Activated naive CD4-positive, alpha-beta T cell treated with anti-CD3 and anti-CD28 coated beads, Interleukin-2, amount 10 ng/mL, durations not matched to agents 7 days and 5 days (primary cell): ENCODE results near the gene DPYD.

Source experiments
- CTCF ChIA-PET: fragments of 350-600 bp; sonication (Branson Sonifier 250); formaldehyde crosslinking; loops from one replicate; lab custom pipeline; 2021; ENCODE audit warnings: antibody characterized with exemption; lab: Charles Lee
- DNase-seq: peaks from one replicate; pipeline ENCODE4 v3.0.0-alpha.2; 2020
- H3K27ac Mint-ChIP-seq: one replicate; pipeline ENCODE4 v1.8.0; 2021; ENCODE audit warnings: mild to moderate bottlenecking, moderate library complexity, mixed read lengths
- H3K27me3 Mint-ChIP-seq: one replicate; pipeline ENCODE4 v1.8.0; 2021; ENCODE audit warnings: mild to moderate bottlenecking, mixed read lengths
- H3K36me3 Mint-ChIP-seq: one replicate; pipeline ENCODE4 v1.8.0; 2021; ENCODE audit warnings: mixed read lengths
- H3K4me1 Mint-ChIP-seq: one replicate; pipeline ENCODE4 v1.8.0; 2021; ENCODE audit warnings: mixed read lengths
- H3K4me3 Mint-ChIP-seq: one replicate; pipeline ENCODE4 v1.8.0; 2021; ENCODE audit warnings: mild to moderate bottlenecking, moderate library complexity, mixed read lengths
- H3K9me3 Mint-ChIP-seq: one replicate; pipeline ENCODE4 v1.8.0; 2021; ENCODE audit warnings: mixed read lengths

Gene DPYD

DNA sequence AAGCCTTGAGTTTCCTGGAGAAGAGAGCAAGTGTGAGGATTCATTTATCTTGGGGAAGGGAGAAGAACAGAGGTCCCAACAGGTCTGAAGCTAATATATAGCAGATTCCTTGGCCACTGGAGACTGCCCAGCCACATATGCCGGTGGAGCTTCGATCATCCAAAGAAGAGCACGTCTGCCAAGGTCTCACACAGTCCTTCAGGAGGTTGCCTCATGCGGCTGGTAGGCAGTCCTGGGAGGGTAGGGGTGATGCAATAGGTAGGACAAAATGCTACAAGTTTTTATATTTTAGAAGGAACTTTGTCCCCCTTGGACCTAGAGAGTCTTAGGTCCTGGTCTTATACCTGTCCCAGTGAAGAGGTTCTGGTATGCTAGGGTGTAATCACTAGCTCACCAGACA, 582.5 kb downstream of the DPYD start:
- no peak overlapping the region for H3K27ac Mint-ChIP-seq
- H3K4me1 Mint-ChIP-seq, result no peaks in the 10 kb centered on the region
- H3K36me3 Mint-ChIP-seq, result peaks cover 6% of the 10 kb centered on the region
- no peaks in the 10 kb centered on the region for H3K9me3 Mint-ChIP-seq
- no peaks in the 10 kb centered on the region for H3K27me3 Mint-ChIP-seq
- no peak for DNase-seq
- CTCF ChIA-PET, result no interaction called here
- no peak overlapping the region for H3K4me3 Mint-ChIP-seq

DNA sequence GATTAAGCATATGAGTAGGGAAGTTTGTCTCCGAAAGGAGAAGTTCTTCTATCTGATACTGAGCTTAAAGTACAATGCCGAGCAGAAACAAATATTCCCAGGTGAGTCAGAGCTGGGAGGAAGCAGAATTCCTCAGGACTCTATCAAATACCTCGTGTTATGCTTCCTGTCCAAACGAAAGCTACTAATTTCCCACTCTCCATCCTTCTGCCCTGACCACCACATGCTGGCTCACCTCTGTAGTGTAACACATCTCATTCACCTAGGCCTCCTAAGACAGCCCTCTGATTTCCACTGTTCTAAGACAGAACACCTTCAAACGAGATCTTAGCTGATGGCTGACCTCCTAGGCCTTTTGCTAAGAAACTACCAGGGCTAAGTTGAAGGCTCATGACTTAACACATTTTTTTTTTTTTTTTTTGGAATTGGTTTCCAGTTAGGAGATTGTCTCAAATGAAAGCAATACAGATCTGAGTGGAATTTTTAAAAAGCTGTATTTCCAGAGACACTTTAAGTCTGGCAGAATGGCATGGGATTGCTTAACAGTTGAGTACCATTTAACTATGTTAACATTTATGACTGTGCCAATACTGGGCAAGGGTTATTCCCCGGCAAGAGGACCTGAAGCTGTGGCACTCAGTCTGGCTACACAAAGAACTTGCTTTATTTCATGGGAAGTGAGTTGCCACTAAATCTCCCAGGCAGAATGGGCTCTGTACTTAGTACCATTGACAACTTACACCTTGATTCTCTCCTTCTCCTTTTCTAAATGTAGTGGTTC, 583.4 kb downstream of the DPYD start:
- CTCF ChIA-PET, result no interaction called here
- Mint-ChIP-seq H3K4me1 (no peaks in the 10 kb centered on the region), H3K9me3 (no peaks in the 10 kb centered on the region), H3K36me3 (peaks cover 4% of the 10 kb centered on the region), H3K27me3 (no peaks in the 10 kb centered on the region), H3K4me3 (no peak overlapping the region), H3K27ac (no peak overlapping the region)
- no peak for DNase-seq

DNA sequence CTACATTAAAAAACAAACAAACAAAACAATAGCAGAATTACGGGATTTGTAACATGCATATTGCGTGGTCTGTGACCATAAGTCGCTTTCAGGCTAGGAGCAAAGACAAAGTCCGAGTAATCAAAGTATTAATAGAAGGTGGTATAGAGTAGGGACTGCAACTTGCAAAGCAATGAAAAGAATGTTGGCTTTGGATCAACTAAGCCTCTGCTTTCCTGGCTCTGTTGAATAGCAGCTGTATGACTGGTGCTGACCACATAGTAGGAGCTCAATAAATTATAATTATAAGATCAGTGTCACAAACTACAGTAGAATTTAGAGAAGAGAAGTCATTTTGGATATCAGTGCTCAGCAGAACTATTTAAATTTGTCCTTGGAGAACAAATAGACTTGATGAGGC, 586.4 kb downstream of the DPYD start:
- no peaks in the 10 kb centered on the region for H3K27me3 Mint-ChIP-seq
- no peaks in the 10 kb centered on the region for H3K9me3 Mint-ChIP-seq
- H3K27ac Mint-ChIP-seq, result no peak overlapping the region
- peaks cover 4% of the 10 kb centered on the region for H3K36me3 Mint-ChIP-seq
- no peaks in the 10 kb centered on the region for H3K4me1 Mint-ChIP-seq
- CTCF ChIA-PET, result no interaction called here
- no peak overlapping the region for H3K4me3 Mint-ChIP-seq
- no peak for DNase-seq

DNA sequence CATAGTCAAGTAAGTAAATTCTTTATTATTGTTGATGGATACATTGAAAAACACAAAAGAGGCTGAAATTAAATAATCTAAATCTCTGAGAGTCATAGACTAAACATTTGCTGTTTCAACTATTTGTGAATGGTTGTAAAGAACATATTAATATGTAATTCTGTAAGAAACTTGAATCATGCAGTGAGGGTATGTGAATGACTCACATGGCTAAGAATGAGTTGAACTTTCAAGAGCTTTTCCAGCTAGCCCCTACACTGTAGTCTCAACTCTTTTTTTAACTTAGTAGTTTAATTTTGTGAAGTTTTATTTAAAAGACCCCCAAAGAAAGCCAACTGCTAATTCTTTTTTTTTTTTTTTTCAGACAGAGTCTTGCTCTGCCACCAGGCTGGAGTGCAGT, 588.1 kb downstream of the DPYD start:
- Mint-ChIP-seq H3K4me1 (no peaks in the 10 kb centered on the region), H3K4me3 (no peak overlapping the region), H3K36me3 (no peaks in the 10 kb centered on the region), H3K27me3 (no peaks in the 10 kb centered on the region), H3K27ac (no peak overlapping the region), H3K9me3 (no peaks in the 10 kb centered on the region)
- CTCF ChIA-PET, result no interaction called here
- DNase-seq, result no peak

DNA sequence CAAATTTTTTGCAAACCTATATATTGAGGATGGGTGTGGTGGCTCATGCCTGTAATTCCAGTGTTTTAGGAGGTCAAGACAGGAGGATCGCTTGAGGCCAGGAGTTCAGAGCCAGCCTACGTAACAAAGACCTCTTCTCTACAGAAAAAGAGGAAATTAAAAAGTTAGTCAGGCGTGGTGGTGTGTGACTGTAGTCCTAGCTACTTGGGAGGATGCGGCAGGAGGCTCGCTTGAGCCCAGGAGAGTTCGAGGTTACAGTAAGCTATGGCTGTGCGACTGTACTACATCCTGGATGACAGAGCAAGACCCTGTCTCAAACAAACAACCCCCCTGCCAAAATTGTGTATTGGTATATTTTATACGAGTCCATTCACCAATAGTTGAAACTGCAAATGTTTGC, 589.7 kb downstream of the DPYD start:
- CTCF ChIA-PET, result no interaction called here
- Mint-ChIP-seq H3K4me3 (no peak overlapping the region), H3K27ac (no peak overlapping the region), H3K27me3 (no peaks in the 10 kb centered on the region), H3K9me3 (no peaks in the 10 kb centered on the region), H3K4me1 (no peaks in the 10 kb centered on the region), H3K36me3 (no peaks in the 10 kb centered on the region)
- no peak for DNase-seq

DNA sequence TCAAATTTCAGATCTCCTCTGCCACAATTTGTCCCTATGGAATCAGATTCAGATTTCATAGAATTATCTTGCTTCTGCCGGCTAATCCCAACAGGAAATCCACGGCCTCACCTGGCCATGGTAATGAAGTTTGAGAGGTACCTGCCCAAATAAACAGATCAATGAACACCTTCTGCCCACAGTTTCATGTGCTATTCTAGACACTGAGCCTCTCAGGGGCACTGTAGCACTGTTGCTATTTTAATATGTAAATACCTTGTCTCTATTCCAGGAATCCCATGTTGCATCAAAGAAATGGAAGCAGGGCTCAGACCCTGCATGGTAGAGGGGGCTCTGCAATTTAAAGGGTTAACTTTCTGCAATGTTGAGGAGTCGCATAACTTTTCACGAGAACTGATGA, 606.1 kb downstream of the DPYD start:
- Mint-ChIP-seq H3K4me1 (no peaks in the 10 kb centered on the region), H3K27ac (no peak overlapping the region), H3K4me3 (no peak overlapping the region), H3K9me3 (peaks cover 3% of the 10 kb centered on the region), H3K27me3 (no peaks in the 10 kb centered on the region), H3K36me3 (peaks cover 1% of the 10 kb centered on the region)
- DNase-seq, result no peak
- CTCF ChIA-PET, result interaction anchor here (0.7 kb wide), 1 partner anchor 182 kb away, joined by 4 read pairs; no protein-coding TSS in a partner anchor

DNA sequence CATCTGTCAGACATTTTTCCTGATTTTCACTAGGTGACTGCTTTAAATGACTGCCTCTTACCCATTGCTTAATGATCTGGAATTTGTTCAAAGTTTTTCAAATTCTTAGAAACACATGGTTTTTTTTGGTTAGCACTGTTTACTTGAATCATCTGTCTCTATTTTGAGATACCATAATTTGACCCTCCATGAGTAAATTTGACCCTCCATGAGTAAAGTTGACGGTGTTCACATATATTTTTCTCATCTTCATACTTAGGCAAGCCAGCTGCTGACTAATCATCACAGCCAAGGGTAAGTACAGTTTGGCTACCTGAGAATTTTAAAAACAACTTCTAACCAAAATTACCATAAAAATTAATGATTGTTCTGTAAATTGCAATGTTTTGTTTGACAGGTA, 612.7 kb downstream of the DPYD start:
- no peak overlapping the region for H3K27ac Mint-ChIP-seq
- CTCF ChIA-PET, result no interaction called here
- H3K9me3 Mint-ChIP-seq, result no peaks in the 10 kb centered on the region
- H3K4me1 Mint-ChIP-seq, result no peaks in the 10 kb centered on the region
- DNase-seq, result no peak
- H3K27me3 Mint-ChIP-seq, result no peaks in the 10 kb centered on the region
- no peak overlapping the region for H3K4me3 Mint-ChIP-seq
- peaks cover 10% of the 10 kb centered on the region for H3K36me3 Mint-ChIP-seq

DNA sequence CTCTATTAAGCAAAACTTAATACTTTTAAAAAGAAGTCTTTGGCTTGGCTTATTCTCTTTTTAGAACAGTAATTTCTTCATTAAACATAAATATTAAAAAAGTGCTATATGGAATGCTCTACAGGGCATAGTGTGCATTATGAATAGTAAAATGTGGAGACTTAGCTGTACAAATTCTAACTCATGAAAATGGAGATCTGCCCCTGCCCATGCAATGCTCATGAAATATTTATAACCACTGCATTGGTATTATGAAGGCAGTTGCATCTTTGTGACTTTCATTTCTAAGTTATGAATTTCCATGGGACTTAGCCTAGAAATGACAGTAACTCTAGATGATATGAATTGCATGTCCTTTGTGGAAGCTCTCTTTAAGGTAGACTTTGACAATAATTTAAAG, 613.3 kb downstream of the DPYD start:
- Mint-ChIP-seq H3K4me3 (no peak overlapping the region), H3K27me3 (no peaks in the 10 kb centered on the region), H3K4me1 (no peaks in the 10 kb centered on the region), H3K36me3 (peaks cover 10% of the 10 kb centered on the region), H3K27ac (no peak overlapping the region), H3K9me3 (no peaks in the 10 kb centered on the region)
- no peak for DNase-seq
- CTCF ChIA-PET, result no interaction called here

DNA sequence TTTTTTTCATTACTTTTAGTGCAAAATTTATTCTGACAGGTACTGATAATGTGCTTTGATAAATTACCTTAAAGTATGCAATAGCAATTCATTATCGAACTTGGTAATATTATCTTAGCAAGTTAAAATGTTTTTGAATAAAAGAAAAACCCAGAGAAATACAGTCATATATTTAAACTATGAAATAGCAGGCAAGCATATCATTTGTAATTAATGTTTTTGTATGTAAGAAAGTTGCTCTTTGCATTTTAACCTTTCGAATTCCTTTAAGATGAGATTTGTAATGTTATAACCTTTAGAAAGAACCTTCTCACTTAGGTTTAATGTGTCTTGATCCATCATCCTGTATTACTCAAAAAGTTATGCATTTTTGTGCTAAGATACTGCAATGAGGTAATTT, 613.7 kb downstream of the DPYD start:
- Mint-ChIP-seq H3K27ac (no peak overlapping the region), H3K27me3 (no peaks in the 10 kb centered on the region), H3K9me3 (no peaks in the 10 kb centered on the region), H3K4me1 (no peaks in the 10 kb centered on the region), H3K36me3 (peaks cover 10% of the 10 kb centered on the region), H3K4me3 (no peak overlapping the region)
- DNase-seq, result no peak
- CTCF ChIA-PET, result no interaction called here

DNA sequence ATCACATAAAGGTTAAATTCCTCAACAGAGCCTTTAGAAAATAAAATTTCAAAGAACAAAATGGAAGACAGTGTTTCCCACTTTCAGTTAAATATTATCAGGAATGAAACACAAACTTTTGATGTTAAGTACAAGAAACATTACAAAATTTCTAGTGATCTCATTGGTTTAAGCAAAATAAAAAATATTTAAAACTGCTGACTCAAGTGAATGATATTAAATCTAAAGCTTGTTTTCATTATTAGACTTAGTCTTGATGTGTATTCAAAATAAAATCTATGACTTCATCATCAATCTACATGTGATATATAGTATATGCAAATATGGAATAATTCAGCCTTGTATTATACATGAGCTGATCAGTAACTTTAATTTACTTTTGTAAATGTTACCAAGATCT, 614.3 kb downstream of the DPYD start:
- DNase-seq, result no peak
- H3K4me3 Mint-ChIP-seq, result no peak overlapping the region
- CTCF ChIA-PET, result no interaction called here
- H3K36me3 Mint-ChIP-seq, result peaks cover 13% of the 10 kb centered on the region
- no peaks in the 10 kb centered on the region for H3K27me3 Mint-ChIP-seq
- H3K9me3 Mint-ChIP-seq, result no peaks in the 10 kb centered on the region
- no peaks in the 10 kb centered on the region for H3K4me1 Mint-ChIP-seq
- H3K27ac Mint-ChIP-seq, result no peak overlapping the region

DNA sequence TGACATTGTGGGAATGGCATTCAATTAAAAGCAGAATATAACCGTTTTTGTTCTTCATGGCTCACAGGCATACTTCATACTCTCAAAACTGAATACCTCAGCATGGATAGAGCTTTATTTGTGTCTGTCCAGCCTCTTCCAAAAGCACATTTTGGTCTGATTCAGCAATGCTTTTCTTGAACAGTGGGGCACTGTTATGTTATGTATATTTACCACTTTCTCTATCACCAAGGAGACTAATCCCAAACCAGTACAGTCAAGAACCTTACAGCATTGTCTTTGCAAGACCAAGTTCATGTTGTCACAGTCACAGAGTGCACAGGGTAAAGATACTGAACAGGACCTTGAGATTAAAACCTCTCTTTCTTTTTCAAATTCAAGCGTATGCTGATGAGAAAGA, 616.5 kb downstream of the DPYD start:
- no peaks in the 10 kb centered on the region for H3K9me3 Mint-ChIP-seq
- H3K4me3 Mint-ChIP-seq, result no peak overlapping the region
- CTCF ChIA-PET, result no interaction called here
- no peaks in the 10 kb centered on the region for H3K4me1 Mint-ChIP-seq
- no peaks in the 10 kb centered on the region for H3K27me3 Mint-ChIP-seq
- DNase-seq, result no peak
- no peak overlapping the region for H3K27ac Mint-ChIP-seq
- peaks cover 15% of the 10 kb centered on the region for H3K36me3 Mint-ChIP-seq

DNA sequence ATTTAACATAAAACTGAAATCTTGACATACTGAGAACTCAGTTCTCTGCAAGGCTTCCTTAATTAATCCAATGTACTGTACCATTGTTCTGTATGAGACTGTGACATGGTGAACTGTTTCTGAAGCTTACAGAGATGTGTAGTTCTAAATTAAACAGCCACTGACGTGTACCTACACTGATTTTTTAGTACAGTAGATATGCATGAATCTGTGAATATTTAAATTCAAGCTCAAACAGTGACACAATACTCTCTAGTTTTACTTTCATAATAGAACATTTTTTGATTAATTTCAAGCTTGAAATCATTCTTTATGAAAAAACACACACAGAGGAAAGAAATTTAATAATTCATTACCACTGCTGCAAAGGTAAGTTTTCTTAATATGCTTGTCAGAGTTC, 621.9 kb downstream of the DPYD start:
- no peaks in the 10 kb centered on the region for H3K9me3 Mint-ChIP-seq
- CTCF ChIA-PET, result no interaction called here
- no peaks in the 10 kb centered on the region for H3K4me1 Mint-ChIP-seq
- H3K4me3 Mint-ChIP-seq, result no peak overlapping the region
- H3K36me3 Mint-ChIP-seq, result peaks cover 11% of the 10 kb centered on the region
- no peaks in the 10 kb centered on the region for H3K27me3 Mint-ChIP-seq
- no peak overlapping the region for H3K27ac Mint-ChIP-seq
- no peak for DNase-seq

DNA sequence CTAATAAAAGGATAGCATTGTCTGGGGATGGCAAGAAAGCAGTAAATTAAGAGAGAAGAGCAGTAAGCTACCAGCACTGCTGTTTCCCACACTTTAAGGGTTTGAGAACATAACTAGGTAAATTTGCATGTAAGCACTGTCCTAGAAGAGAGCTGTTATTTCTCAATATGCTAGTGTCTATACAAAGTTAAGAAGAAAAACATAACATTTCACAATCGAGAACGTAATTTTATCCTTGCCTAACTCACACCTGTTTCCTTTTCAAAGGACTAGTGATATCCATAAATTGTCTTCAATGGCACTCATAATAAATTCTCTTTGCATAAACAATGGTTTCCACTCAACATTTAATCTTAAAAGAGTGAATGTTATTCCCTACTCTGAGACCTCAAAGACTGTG, 623.2 kb downstream of the DPYD start:
- no peak for DNase-seq
- H3K27ac Mint-ChIP-seq, result no peak overlapping the region
- H3K36me3 Mint-ChIP-seq, result peaks cover 11% of the 10 kb centered on the region
- no peaks in the 10 kb centered on the region for H3K4me1 Mint-ChIP-seq
- CTCF ChIA-PET, result no interaction called here
- no peaks in the 10 kb centered on the region for H3K27me3 Mint-ChIP-seq
- H3K4me3 Mint-ChIP-seq, result no peak overlapping the region
- no peaks in the 10 kb centered on the region for H3K9me3 Mint-ChIP-seq

DNA sequence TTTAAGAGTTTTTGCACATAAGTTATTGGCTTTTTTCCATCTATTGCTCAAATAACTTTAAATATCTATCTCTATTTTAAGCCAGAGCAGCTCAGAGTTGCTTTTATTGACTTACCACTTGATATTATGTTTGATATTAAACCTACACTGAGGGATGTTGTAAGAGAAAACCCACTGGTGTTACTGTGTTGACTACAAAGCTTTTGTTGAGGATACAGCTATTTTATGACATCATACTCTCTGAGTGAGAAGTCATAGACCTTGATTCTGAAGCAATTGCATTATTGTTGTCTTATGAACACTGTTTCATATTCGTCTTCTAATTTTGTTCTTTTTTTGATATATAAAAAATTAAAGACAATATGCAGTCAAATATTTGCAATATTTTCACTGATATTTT, 638.9 kb downstream of the DPYD start:
- CTCF ChIA-PET, result no interaction called here
- H3K36me3 Mint-ChIP-seq, result peaks cover 13% of the 10 kb centered on the region
- no peak overlapping the region for H3K4me3 Mint-ChIP-seq

DNA sequence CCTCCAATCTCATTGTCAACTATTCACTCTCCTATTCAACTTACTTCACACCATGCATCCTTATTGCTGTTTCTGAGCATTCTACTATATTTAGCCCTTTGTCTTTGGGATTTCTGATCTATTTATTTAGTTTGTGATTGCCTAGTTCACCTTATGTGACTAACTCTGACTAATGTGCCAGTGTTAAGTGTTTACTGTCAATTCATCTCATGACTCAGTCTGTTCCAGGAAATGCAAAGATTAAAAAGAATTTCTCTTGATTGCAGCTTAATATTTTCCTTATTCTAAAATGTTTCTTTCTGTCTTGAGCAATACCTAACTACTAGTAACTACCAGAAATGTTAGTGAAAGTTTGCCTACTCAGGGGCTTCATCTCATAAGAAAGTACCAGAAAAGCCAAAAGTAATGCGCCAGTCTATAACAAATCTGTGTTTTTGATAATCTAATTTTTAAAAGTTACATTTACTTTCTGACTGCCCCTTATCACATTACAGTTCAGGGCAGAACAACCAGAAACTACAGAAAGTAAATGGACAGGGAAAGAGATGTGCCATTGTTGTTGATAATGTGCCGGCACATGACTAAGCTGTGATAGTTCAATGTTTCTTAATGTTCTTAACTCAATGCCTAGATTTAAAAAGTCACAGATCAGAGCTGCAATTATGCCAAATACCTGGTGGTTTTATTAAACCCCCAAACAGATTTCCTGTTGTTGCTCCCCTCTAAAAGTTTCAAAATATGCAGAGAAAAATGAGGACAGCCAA, 642.8 kb downstream of the DPYD start:
- H3K27ac Mint-ChIP-seq, result no peak overlapping the region
- H3K4me1 Mint-ChIP-seq, result no peaks in the 10 kb centered on the region
- peaks cover 2% of the 10 kb centered on the region for H3K9me3 Mint-ChIP-seq
- peaks cover 14% of the 10 kb centered on the region for H3K36me3 Mint-ChIP-seq
- H3K27me3 Mint-ChIP-seq, result no peaks in the 10 kb centered on the region
- DNase-seq, result no peak
- no peak overlapping the region for H3K4me3 Mint-ChIP-seq
- CTCF ChIA-PET, result interaction anchor here (0.6 kb wide), 1 partner anchor 9 kb away, joined by 5 read pairs; no protein-coding TSS in a partner anchor

More for the DNA sequence above, 638.9 kb downstream of the DPYD start:
- no peak overlapping the region for H3K27ac Mint-ChIP-seq
- no peak for DNase-seq
- no peaks in the 10 kb centered on the region for H3K27me3 Mint-ChIP-seq
- H3K4me1 Mint-ChIP-seq, result no peaks in the 10 kb centered on the region
- H3K9me3 Mint-ChIP-seq, result peaks cover 8% of the 10 kb centered on the region
